Measurements from ENCODE around the gene SYT1.
"Not testable (repeated sequence)": the region's sequence is repeated elsewhere in the genome, so short reads cannot be mapped to it uniquely, and the experiment has no call there.

The SYT1 gene

GRCh38 chr12:78864403-78864869, at the start of gene SYT1:
Gene SYT1, plus strand, starts transcription at chr12:78864774.
- peak in 8 of 14 donors; percentile 3 to 97 (median 16) for DNase-seq

GRCh38 chr12:78818487-78818886, 46.1 kb upstream of the SYT1 start:
- no peak for DNase-seq

- no peak for DNase-seq
Measured at GRCh38 chr12:78820946-78821345, 43.6 kb upstream of the SYT1 start.

GRCh38 chr12:78824918-78825317, 39.7 kb upstream of the SYT1 start:
- DNase-seq: no peak

GRCh38 chr12:78829690-78830089, 34.9 kb upstream of the SYT1 start:
- DNase-seq: no peak

GRCh38 chr12:78835493-78835892, 29.1 kb upstream of the SYT1 start:
- DNase-seq: no peak

- DNase-seq: not testable (repeated sequence)
Measured at GRCh38 chr12:78840518-78841019, 24.0 kb upstream of the SYT1 start.

- no peak for DNase-seq
Measured at GRCh38 chr12:78853231-78853630, 11.3 kb upstream of the SYT1 start.

GRCh38 chr12:78863482-78864402, 832 bp upstream of the SYT1 start:
- peak in 3 of 14 donors; percentile 14 to 83 (median 15) for DNase-seq

GRCh38 chr12:78864870-78865463, 393 bp downstream of the SYT1 start:
- DNase-seq: peak in 2 of 14 donors; percentile 36 to 64

GRCh38 chr12:78865516-78865915, 942 bp downstream of the SYT1 start:
- peak in 1 of 14 donors; percentile 72 for DNase-seq

- peak in 1 of 14 donors; percentile 66 for DNase-seq
Measured at GRCh38 chr12:78866518-78866917, 1.9 kb downstream of the SYT1 start.

GRCh38 chr12:78870539-78870938, 6.0 kb downstream of the SYT1 start:
- peak in 1 of 14 donors; percentile 38 for DNase-seq

GRCh38 chr12:78871566-78871965, 7.0 kb downstream of the SYT1 start:
- peak in 1 of 14 donors; percentile 57 for DNase-seq

GRCh38 chr12:78878459-78878858, 13.9 kb downstream of the SYT1 start:
- no peak for DNase-seq

- no peak for DNase-seq
Measured at GRCh38 chr12:78878866-78879265, 14.3 kb downstream of the SYT1 start.

- DNase-seq: no peak
Measured at GRCh38 chr12:78880078-78880477, 15.5 kb downstream of the SYT1 start.

- DNase-seq: no peak
Measured at GRCh38 chr12:78881685-78882084, 17.1 kb downstream of the SYT1 start.

- DNase-seq: peak in 2 of 14 donors; percentile 5 to 70
Measured at GRCh38 chr12:78885466-78885865, 20.9 kb downstream of the SYT1 start.

GRCh38 chr12:78886719-78887407, 22.3 kb downstream of the SYT1 start:
- DNase-seq: no peak

GRCh38 chr12:78887444-78887843, 22.9 kb downstream of the SYT1 start:
- DNase-seq: peak in 1 of 14 donors; percentile 41

GRCh38 chr12:78888568-78888967, 24.0 kb downstream of the SYT1 start:
- DNase-seq: no peak

Measured in C1 segment of cervical spinal cord (tissue), 14 donors.